GM10248 (cell line): Measurements from ENCODE around the gene GDF7.

Experiments
- CTCF ChIA-PET: fragments of 300-600 bp; sonication (Branson Sonifier 250); formaldehyde crosslinking; extraction: SDS; loops from one replicate; lab custom pipeline; 2021; ENCODE audit warnings: antibody characterized with exemption; lab: Yijun Ruan, JAX
- POLR2A ChIA-PET: fragments of 350-650 bp; sonication (Branson Sonifier 250); formaldehyde crosslinking; extraction: SDS; loops from one replicate; lab custom pipeline; 2020; ENCODE audit warnings: antibody characterized with exemption; lab: Yijun Ruan, JAX
- DNase-seq: peaks from one replicate; pipeline ENCODE4 v3.0.0; 2012; ENCODE audit errors: extremely low spot score
- TF ChIP-seq, protein P1 (sequence below): IDR thresholded peaks from 2 replicates; pipeline ENCODE4 v1.5.1; 2012; ENCODE audit warnings: mild to moderate bottlenecking, low read depth; ENCODE audit errors: extremely low read depth, missing control alignments, control extremely low read depth

Gene GDF7

GRCh38 chr2:20668871-20669475 is 2.0 kb downstream of the GDF7 start:
- DNase-seq = no peak
- CTCF ChIA-PET = interaction anchor here (0.9 to 10.0 kb wide), 4 partner anchors 7 to 649 kb away, joined by 3 to 135 read pairs (median 4); no protein-coding TSS in a partner anchor
- POLR2A ChIA-PET = no interaction called here
- TF ChIP-seq, protein P1, sequence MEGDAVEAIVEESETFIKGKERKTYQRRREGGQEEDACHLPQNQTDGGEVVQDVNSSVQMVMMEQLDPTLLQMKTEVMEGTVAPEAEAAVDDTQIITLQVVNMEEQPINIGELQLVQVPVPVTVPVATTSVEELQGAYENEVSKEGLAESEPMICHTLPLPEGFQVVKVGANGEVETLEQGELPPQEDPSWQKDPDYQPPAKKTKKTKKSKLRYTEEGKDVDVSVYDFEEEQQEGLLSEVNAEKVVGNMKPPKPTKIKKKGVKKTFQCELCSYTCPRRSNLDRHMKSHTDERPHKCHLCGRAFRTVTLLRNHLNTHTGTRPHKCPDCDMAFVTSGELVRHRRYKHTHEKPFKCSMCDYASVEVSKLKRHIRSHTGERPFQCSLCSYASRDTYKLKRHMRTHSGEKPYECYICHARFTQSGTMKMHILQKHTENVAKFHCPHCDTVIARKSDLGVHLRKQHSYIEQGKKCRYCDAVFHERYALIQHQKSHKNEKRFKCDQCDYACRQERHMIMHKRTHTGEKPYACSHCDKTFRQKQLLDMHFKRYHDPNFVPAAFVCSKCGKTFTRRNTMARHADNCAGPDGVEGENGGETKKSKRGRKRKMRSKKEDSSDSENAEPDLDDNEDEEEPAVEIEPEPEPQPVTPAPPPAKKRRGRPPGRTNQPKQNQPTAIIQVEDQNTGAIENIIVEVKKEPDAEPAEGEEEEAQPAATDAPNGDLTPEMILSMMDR = no peak

DNA sequence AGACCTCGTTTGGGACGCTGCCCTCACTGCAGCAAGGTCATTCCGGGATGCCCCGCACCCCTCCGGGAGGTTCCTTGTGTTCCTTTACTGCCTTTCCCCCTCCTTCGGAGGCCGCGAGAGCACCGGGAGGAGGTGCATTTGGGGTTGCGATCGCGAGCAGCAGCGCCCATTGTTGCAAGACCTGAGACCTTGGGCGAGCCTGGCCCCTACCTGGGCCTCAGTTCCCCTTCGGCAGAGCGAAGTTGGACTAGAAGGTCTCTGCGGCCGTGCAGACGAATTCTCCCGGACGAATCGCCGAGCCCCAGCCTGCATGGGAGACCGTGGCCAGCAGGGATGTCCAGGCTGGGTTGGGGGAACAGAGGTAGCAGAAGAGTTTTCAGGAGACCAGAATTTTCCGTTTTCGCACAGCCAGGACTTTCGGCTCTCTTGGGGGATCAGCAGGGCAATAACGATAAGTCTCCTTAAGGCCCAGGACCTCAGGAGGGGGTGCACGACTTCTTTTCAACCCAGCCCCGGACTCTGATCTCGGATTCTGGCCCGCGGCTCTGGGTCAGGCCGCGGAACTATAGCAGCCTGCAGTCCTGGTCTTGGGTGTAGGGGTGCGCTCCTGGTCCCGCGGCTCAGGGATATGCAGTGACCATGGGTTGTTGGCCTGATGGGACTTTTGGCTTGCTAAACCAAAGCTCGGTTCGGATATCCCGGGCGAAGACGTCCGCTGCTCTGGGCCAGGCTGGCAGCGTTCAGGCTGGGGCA is 2.8 kb downstream of the GDF7 start:
- DNase-seq = no peak
- ChIA-PET CTCF (interaction anchor here (0.9 to 10.0 kb wide), 6 partner anchors 6 to 57 kb away, joined by 3 to 135 read pairs (median 4); no protein-coding TSS in a partner anchor), POLR2A (no interaction called here)
- TF ChIP-seq, protein P1 = no peak

DNA sequence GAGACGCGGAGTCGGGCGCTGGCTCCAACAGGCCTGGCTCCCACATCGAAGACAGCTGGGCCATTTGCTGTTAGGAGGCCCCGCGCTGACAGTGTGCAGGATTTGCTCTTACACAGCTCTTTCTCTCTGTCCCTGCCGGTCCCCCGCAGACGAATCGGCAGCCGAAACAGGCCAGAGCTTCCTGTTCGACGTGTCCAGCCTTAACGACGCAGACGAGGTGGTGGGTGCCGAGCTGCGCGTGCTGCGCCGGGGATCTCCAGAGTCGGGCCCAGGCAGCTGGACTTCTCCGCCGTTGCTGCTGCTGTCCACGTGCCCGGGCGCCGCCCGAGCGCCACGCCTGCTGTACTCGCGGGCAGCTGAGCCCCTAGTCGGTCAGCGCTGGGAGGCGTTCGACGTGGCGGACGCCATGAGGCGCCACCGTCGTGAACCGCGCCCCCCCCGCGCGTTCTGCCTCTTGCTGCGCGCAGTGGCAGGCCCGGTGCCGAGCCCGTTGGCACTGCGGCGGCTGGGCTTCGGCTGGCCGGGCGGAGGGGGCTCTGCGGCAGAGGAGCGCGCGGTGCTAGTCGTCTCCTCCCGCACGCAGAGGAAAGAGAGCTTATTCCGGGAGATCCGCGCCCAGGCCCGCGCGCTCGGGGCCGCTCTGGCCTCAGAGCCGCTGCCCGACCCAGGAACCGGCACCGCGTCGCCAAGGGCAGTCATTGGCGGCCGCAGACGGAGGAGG is 3.5 kb downstream of the GDF7 start:
- ChIA-PET POLR2A (no interaction called here), CTCF (interaction anchor here (1.1 to 1.2 kb wide), 3 partner anchors 9 to 57 kb away, joined by 3 to 7 read pairs (median 3); no protein-coding TSS in a partner anchor)
- no peak for DNase-seq
- TF ChIP-seq, protein P1 = no peak

- TF ChIP-seq, protein P1 = no peak
- CTCF ChIA-PET = interaction anchor here (1.1 to 8.5 kb wide), 3 partner anchors 6 to 291 kb away, joined by 3 to 135 read pairs (median 3); partner anchors contain the start of gene GDF7
- no peak for DNase-seq
- POLR2A ChIA-PET = no interaction called here
Observed at GRCh38 chr2:20671036-20671735, 4.2 kb downstream of the GDF7 start.

DNA sequence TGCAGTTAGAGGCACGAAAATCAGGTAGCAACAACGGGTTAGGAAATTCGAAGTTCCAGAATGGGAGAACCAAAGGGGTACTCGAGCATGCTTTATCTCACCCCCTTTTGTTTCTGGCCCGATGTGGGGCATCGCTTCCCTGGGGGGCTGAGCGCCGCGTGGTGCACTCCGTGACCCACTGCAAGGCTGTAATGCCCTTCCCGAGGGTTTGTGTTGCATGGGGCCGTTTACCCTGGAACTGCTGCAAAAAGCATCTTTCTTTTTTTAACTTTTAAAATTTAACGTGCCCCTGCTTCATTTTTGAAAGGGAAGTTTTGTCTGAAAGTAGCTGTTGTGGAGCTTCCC is 4.8 kb downstream of the GDF7 start:
- TF ChIP-seq, protein P1 = no peak
- ChIA-PET POLR2A (no interaction called here), CTCF (interaction anchor here (1.1 to 8.5 kb wide), 2 partner anchors 7 to 290 kb away, joined by 3 to 135 read pairs; partner anchors contain the start of gene GDF7)
- DNase-seq = no peak
